Astrocyte of the spinal cord (primary cell): ENCODE data around the gene NFATC1.

ENCODE experiments used
- DNase-seq: peaks from one replicate; pipeline ENCODE4 v3.0.0; 2011; ENCODE audit warnings: low read depth, low spot score
- H3K4me3 ChIP-seq: 2 replicates; pipeline ENCODE4 v1.5.1; 2011; ENCODE audit warnings: low read depth, mild to moderate bottlenecking, low read length, moderate library complexity
- CTCF ChIP-seq: IDR thresholded peaks from 2 replicates; pipeline ENCODE4 v1.5.1; 2012; ENCODE audit warnings: low read depth, mild to moderate bottlenecking, low read length, inconsistent platforms
- in situ Hi-C: cut with HindIII; loops from 2 replicates; pipeline ENCODE4 v1.10.0; 2017; ENCODE audit warnings: low sequenced_read_pairs

Gene NFATC1

GRCh38 chr18:79379931-79380815 lies 15.6 kb upstream of the NFATC1 start:
- in situ Hi-C loops = no loop called here
- DNase-seq = no peak

GRCh38 chr18:79380816-79381806 lies 14.6 kb upstream of the NFATC1 start:
- peak; percentile 84 for TF ChIP-seq CTCF
- no peak overlapping the region for H3K4me3 ChIP-seq
- DNase-seq = peak; percentile 37
- in situ Hi-C loops = no loop called here

More at GRCh38 chr18:79379931-79380815, 15.6 kb upstream of the NFATC1 start:
- no peak for TF ChIP-seq CTCF
- no peak overlapping the region for H3K4me3 ChIP-seq

- no peak for TF ChIP-seq CTCF
- no peak for DNase-seq
- no peak overlapping the region for H3K4me3 ChIP-seq
- in situ Hi-C loops = no loop called here
Measured at GRCh38 chr18:79381811-79382311, 13.9 kb upstream of the NFATC1 start.

- H3K4me3 ChIP-seq = no peak overlapping the region
- DNase-seq = no peak
- in situ Hi-C loops = no loop called here
- TF ChIP-seq CTCF = no peak
Measured at GRCh38 chr18:79382681-79383387, 12.9 kb upstream of the NFATC1 start.

- in situ Hi-C loops = no loop called here
- no peak for DNase-seq
- no peak overlapping the region for H3K4me3 ChIP-seq
- TF ChIP-seq CTCF = no peak
Measured at GRCh38 chr18:79383388-79384056, 12.2 kb upstream of the NFATC1 start.
